ENCODE measurements around the gene KLHDC7A.

KLHDC7A gene

DNA sequence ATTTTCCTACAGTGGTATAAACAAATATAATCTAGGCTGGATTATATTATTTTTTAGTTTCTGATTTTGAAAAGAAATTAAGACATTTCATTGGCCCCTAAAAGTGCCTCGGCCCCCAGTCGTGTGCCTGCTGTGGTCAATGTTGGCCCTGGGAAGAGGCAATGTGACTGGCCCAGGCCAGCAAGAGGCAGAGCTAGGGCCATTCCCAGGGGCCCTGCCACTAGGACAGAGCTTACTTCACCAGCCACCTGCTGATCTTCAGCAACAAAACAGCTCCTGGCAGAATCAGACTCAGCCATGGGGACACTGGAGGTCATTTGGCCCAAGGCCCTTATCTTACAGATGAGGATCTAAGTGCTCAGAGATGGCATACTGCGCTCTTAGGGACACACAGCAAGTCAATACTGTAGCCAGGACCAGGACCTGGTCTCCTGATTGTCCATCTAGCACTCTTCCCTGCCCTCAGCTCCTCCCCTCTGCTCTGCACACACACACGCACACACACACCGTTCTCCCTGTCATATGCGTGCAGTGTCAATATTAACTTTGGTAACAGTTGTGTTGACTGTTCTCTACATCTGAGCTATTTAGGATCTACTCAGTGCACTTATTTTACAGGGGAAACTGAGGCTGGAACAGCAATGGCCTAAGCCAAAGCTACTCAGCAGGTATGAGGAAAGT is 16.6 kb upstream of the KLHDC7A start:
- no peak for TF ChIP-seq CTCF (conservative IDR thresholded peaks at IDR 0.05; ENCODE audit: control insufficient read depth, insufficient read depth, low read depth, low read length)
- H3K4me3 ChIP-seq (ENCODE audit: control insufficient read depth, low read depth, low read length) = no peak overlapping the region
- no peak for DNase-seq (ENCODE audit: low read depth)

- DNase-seq (ENCODE audit: low read depth) = no peak
- TF ChIP-seq CTCF (conservative IDR thresholded peaks at IDR 0.05; ENCODE audit: control insufficient read depth, insufficient read depth, low read depth, low read length) = no peak
- H3K4me3 ChIP-seq (ENCODE audit: control insufficient read depth, low read depth, low read length) = no peak overlapping the region
Measured at GRCh38 chr1:18464665-18465050, 16.1 kb upstream of the KLHDC7A start.

DNA sequence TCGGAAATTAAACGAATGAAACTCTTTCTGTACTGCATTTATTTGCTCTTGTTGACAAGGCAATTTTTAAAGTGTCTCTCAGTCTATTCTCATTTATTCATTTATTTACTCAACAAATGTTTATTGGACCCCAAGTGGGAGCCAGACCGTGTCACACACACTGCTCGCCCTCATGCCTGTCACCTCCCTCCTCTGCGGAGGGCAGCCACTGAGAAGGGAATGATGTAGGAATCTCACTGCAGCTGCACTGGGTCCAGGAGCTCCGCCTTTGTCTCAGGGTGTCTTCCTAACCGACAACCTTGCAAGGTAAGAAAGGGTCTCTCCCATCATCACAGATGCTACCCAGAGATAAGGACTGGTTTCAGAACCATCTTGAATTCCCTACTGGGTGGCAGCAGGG is 14.1 kb upstream of the KLHDC7A start:
- no peak for TF ChIP-seq CTCF (conservative IDR thresholded peaks at IDR 0.05; ENCODE audit: control insufficient read depth, insufficient read depth, low read depth, low read length)
- no peak overlapping the region for H3K4me3 ChIP-seq (ENCODE audit: control insufficient read depth, low read depth, low read length)
- no peak for DNase-seq (ENCODE audit: low read depth)

DNA sequence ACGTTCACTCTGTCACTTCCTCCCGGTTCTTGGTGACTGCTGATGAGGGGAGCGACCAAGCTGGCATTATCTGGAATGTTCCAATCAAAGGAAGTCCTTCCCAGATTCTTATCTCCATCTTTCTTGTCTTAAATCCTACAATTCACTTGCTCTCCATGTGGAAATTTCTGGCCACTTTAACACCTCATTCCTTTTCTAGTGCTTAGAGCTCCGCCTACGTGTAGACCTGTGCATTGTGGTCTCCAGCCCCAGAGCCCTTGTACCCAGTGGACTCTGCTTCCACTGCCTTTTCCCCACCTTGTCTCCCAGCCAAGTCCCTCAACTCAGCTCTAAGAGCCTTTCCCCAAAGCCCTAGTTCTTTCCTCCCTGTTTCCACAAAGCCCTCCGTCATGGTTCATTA is 12.2 kb upstream of the KLHDC7A start:
- no peak for DNase-seq (ENCODE audit: low read depth)
- no peak overlapping the region for H3K4me3 ChIP-seq (ENCODE audit: control insufficient read depth, low read depth, low read length)
- TF ChIP-seq CTCF (conservative IDR thresholded peaks at IDR 0.05; ENCODE audit: control insufficient read depth, insufficient read depth, low read depth, low read length) = no peak

GRCh38 chr1:18469514-18469913 is 11.2 kb upstream of the KLHDC7A start:
- H3K4me3 ChIP-seq (ENCODE audit: control insufficient read depth, low read depth, low read length) = no peak overlapping the region
- TF ChIP-seq CTCF (conservative IDR thresholded peaks at IDR 0.05; ENCODE audit: control insufficient read depth, insufficient read depth, low read depth, low read length) = no peak
- DNase-seq (ENCODE audit: low read depth) = no peak

DNA sequence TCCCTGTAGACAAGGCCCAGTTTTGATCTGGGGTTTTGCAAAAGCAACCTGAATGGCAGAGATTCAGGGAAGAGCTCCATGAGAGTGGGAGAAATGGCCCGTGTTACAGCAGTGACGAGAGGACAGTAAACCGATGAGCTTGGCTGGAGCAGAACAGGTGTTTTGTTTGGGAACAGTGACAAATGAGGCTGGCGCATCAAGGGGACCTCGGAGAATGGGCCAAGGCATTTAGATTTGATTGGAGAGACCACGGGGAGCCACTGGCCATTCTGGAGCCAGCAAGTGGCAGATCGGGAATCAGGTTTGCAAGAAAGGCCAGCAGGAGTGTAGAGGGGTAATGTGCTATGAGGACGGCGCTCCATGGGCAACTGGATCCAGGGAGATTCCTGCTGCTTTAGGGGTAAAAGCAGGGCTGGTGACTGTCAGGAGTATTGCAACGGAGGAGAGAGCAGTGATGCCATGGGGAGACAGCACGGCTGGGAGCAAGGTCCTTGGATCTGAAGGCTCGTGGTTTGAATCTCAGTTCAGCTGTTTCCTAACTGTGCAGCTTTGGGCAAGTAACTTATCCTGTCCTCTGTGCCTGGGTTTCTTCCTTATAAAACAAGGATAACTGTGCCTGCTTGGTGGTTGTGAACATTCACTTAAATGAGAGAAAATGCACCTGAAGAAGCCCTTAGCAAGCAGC is 9.9 kb upstream of the KLHDC7A start:
- H3K4me3 ChIP-seq (ENCODE audit: control insufficient read depth, low read depth, low read length) = no peak overlapping the region
- no peak for TF ChIP-seq CTCF (conservative IDR thresholded peaks at IDR 0.05; ENCODE audit: control insufficient read depth, insufficient read depth, low read depth, low read length)
- DNase-seq (ENCODE audit: low read depth) = no peak

Data from fibroblast of mammary gland (primary cell).